Pancreas (tissue), 10 donors: Measurements from ENCODE around the gene STX2. TPM values are rescaled to one million over a fixed set of nuclear protein-coding genes. Genes with fewer than 3 reads are reported as not detected.

ENCODE experiments used
- ATAC-seq, 4 donors: fragments of 200-7000 bp; cut with Tn5 transposase; one replicate each; pipeline versions ENCODE4 v1.8.0 to v1.9.1; 2020; ENCODE audit warnings: mild to moderate bottlenecking in 4 of 4, moderate library complexity in 4 of 4
- DNase-seq, 6 donors: peaks; one replicate each; pipeline ENCODE4 v3.0.0-alpha.2; 2020
- FAIRE-seq: peaks from 2 replicates; lab custom pipeline; 2012; peaks lifted over from hg19 to GRCh38; lab: Jason Lieb, UNC
- H3K27ac ChIP-seq, 4 donors: fragments of 200-600 bp; sonication (generic); 1 replicate in 3 of 4; 2 replicates in 1 of 4; pipeline versions ENCODE4 v1.5.0 to v1.8.0; 2020
- H3K27me3 ChIP-seq, 4 donors: fragments of 200-600 bp; one replicate each; pipeline ENCODE4 v1.8.0; 2021
- H3K36me3 ChIP-seq, 3 donors: fragments of 200-600 bp; sonication (generic) in 1 of 3; one replicate each; pipeline versions ENCODE4 v1.5.0 to v1.8.0; 2020 to 2021
- H3K4me1 ChIP-seq, 3 donors: fragments of 200-600 bp; one replicate each; pipeline ENCODE4 v1.8.0; 2021
- H3K4me3 ChIP-seq, 4 donors: fragments of 200-600 bp; sonication (generic) in 2 of 4; one replicate each; pipeline versions ENCODE4 v1.5.0 to v1.8.0; 2020 to 2021
- H3K9me3 ChIP-seq, 4 donors: fragments of 200-600 bp; one replicate each; pipeline ENCODE4 v1.8.0; 2021
- WGBS, 2 donors: extraction: QIAGEN DNeasy Blood & Tissue Kit; methylation state at CpG; one replicate each; pipeline ENCODE4 v1.1.7; 2013; 5-methylcytosine and 5-hydroxymethylcytosine counted together
- intact Hi-C, 3 donors: fragments of 100-400 bp; cut with DNase I; formaldehyde crosslinking; loops; one replicate each; pipeline versions ENCODE4 v1.11.1 to v1.14.2; 2022
- polyA plus RNA-seq, 2 donors: library from polyadenylated mRNA; stranded (reverse); fragments of 200-250 nt; gene quantifications; one replicate each; pipeline ENCODE4 v1.2.3, GENCODE V29; 2013
- total RNA-seq, 6 donors: library from RNA; stranded (reverse); fragmentation: NEBNext Ultra II Directional in 4 of 6; extraction: Animal tissue kit (Norgen Biotek cat#: 25700) in 4 of 6; gene quantifications; one replicate each; pipeline versions ENCODE4 v1.2.1 to v1.2.4, GENCODE V29; 2021 to 2023
- TF ChIP-seq, protein P1 (sequence below), 4 donors: fragments of 200-600 bp; sonication (generic) in 3 of 4; IDR thresholded peaks; one replicate each; pipeline versions ENCODE4 v1.5.0 to v1.8.0; 2021; ENCODE audit warnings: antibody characterized with exemption in 4 of 4
- donor health status: healthy with polysubstance abuse.
- donor health status: DM: no; HTN: no; CAD: no; lungs with moderate emphysema.
- donor health status: DM: no; HTN: no; CAD: no.
- donor health status: control.
- donor health status: control.
- donor health status: Bipolar disorder and iron deficiency.
- donor health status: DM: yes; HTN: yes; CAD: no.
- donor health status: DM: no; HTN: no; CAD: no.
- donor health status: DM: no; HTN: no; CAD: no.
- donor health status: DM: yes; HTN: yes; CAD: no.

The STX2 gene
- total and polyA plus RNA-seq, 8 donors, result 4.8 to 16.8 (median 6.9) TPM

DNA sequence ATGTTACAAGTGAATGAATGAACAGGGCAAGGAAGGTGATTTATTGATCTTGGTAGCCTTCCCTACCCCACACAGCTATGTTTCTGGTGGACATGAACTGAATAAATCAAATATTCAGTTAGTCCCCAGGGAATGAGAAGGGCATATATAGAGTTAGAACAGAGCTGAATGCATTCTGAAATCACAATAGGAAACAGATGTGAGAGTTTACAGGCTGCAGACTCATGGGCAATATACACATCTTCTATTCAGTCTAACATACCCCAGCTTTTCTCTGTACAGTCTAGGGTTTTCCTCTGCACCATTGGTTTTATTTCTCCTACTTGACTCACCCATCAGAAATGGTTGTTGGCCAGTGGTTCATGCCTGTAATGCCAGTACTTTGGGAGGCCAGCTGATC lies 7.3 kb upstream of the STX2 start:
- DNase-seq (no peak), FAIRE-seq (no peak), ATAC-seq (no peak)
- intact Hi-C loops, result no loop called here
- no peaks in the 10 kb centered on the region for H3K27me3 ChIP-seq
- no peaks in the 10 kb centered on the region for H3K36me3 ChIP-seq
- H3K27ac ChIP-seq, result no peak overlapping the region
- TF ChIP-seq, protein P1, sequence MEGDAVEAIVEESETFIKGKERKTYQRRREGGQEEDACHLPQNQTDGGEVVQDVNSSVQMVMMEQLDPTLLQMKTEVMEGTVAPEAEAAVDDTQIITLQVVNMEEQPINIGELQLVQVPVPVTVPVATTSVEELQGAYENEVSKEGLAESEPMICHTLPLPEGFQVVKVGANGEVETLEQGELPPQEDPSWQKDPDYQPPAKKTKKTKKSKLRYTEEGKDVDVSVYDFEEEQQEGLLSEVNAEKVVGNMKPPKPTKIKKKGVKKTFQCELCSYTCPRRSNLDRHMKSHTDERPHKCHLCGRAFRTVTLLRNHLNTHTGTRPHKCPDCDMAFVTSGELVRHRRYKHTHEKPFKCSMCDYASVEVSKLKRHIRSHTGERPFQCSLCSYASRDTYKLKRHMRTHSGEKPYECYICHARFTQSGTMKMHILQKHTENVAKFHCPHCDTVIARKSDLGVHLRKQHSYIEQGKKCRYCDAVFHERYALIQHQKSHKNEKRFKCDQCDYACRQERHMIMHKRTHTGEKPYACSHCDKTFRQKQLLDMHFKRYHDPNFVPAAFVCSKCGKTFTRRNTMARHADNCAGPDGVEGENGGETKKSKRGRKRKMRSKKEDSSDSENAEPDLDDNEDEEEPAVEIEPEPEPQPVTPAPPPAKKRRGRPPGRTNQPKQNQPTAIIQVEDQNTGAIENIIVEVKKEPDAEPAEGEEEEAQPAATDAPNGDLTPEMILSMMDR (IDR thresholded peaks at IDR 0.05), result no peak
- no peaks in the 10 kb centered on the region for H3K4me1 ChIP-seq
- H3K4me3 ChIP-seq, result no peak overlapping the region
- H3K9me3 ChIP-seq, result no peaks in the 10 kb centered on the region

DNA sequence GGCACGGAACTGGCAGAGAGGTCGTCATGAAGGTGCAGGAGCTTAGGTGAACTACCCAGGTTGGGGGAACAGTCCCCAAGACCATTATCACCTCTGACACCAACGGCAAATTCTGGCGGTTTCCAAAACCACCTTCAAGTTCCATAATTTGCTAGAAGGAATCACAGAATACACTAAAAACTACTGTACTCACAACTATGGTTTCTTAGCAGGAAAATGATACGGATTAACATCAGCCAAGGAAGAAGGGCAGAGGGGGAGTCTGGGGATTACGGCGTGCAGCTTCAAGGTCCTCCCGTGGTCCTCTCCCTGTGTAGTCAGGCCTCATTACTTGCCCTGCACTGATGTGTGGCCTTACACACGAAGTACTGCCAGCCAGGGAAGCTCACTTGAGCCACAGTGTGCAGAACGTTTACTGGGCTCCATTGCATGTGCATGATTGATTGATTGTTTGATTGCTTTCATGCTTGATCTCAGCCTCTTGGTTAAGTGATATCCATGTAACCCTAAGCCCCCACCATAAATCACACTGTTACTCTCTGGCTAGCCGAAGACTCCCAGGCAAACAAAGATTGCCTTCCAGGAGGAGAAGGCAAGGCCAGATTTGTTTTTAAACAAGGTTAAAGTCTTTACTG lies 837 bp upstream of the STX2 start:
- Histone ChIP-seq H3K36me3 (no peaks in the 10 kb centered on the region), H3K4me3 (peak overlapping the region in 2 of 4 donors; percentile 66 to 86), H3K4me1 (peaks cover 0 to 4% (median 0%) of the 10 kb centered on the region in 3 donors), H3K9me3 (no peaks in the 10 kb centered on the region), H3K27me3 (no peaks in the 10 kb centered on the region), H3K27ac (no peak overlapping the region)
- 42 to 47% methylated on average over 11 of the region's 11 CpGs for WGBS, 2 donors
- DNase-seq, result no peak
- no peak for ATAC-seq
- TF ChIP-seq, protein P1 (IDR thresholded peaks at IDR 0.05), result no peak
- FAIRE-seq, result no peak
- intact Hi-C loops, result no loop called here

DNA sequence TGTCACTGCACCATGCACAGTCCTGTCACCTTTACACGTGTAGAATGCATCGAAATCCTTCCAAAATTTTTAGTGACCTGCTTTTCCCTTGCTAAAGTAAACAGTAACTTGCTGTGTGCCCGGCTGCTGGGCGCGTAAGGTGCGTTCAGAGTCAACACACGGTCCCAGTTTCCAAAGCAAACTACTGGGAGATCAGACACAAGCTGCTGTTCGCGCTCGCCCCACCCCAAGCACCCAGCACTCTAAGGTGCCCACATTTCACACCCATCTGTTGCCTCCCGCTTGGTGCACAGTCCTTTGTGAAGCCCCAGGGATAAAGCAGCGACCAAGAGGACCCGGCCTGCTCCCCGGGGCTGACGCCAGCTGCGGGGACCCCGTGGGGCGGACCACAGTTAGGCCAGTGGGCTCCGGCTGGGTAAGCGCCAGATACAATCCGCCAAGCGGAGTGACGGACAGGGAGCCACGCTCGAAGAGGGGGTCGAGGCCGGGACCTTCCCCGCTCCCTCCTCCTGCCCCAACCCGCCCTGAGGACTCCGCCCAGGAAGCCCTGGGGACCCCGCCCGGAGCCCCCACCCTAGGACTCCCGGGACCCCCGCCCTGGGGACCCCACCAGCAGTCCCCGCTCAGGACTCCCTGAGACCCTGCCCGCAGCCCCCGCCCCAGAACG lies 633 bp downstream of the STX2 start:
- Histone ChIP-seq H3K27me3 (no peaks in the 10 kb centered on the region), H3K4me3 (peak overlapping the region; percentile 53 to 86 (median 68)), H3K4me1 (peaks cover 0 to 4% (median 0%) of the 10 kb centered on the region in 3 donors), H3K9me3 (no peaks in the 10 kb centered on the region), H3K36me3 (no peaks in the 10 kb centered on the region), H3K27ac (peak overlapping the region; percentile 59 to 69 (median 62))
- ATAC-seq (peak; percentile 56 to 68 (median 60)), DNase-seq (peak in 4 of 6 donors; percentile 28 to 66 (median 56)), FAIRE-seq (no peak)
- intact Hi-C loops, result no loop called here
- WGBS, 2 donors, result 0 to 1% methylated on average over 36 to 38 of the region's 38 CpGs
- TF ChIP-seq, protein P1 (IDR thresholded peaks at IDR 0.05), result no peak

DNA sequence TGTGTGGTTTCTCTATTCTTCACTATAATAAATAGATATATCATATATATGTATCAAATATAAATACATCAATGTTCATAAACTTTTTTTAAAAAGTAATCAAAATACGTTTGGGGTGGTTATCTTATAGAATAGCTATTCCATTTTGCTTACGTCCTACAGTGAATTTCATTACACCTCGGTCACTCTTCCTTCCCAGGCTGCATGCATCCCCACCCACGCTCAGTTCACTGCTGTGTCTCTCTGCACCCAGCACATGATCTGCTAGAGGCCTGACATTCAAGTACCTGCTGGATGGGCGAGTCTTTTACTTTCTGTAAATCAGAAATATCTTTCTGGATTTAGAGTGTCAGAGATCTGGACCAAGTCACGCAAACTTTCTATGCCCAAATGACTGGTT lies 3.6 kb downstream of the STX2 start:
- H3K4me3 ChIP-seq, result no peak overlapping the region
- ATAC-seq, result no peak
- no peaks in the 10 kb centered on the region for H3K36me3 ChIP-seq
- no peak overlapping the region for H3K27ac ChIP-seq
- TF ChIP-seq, protein P1 (IDR thresholded peaks at IDR 0.05), result no peak
- DNase-seq, result no peak
- intact Hi-C loops, result no loop called here
- H3K9me3 ChIP-seq, result no peaks in the 10 kb centered on the region
- no peak for FAIRE-seq
- 80% methylated on average over 6 of the region's 6 CpGs for WGBS, 2 donors
- H3K4me1 ChIP-seq, result peaks cover 0 to 4% (median 0%) of the 10 kb centered on the region in 3 donors
- H3K27me3 ChIP-seq, result no peaks in the 10 kb centered on the region

DNA sequence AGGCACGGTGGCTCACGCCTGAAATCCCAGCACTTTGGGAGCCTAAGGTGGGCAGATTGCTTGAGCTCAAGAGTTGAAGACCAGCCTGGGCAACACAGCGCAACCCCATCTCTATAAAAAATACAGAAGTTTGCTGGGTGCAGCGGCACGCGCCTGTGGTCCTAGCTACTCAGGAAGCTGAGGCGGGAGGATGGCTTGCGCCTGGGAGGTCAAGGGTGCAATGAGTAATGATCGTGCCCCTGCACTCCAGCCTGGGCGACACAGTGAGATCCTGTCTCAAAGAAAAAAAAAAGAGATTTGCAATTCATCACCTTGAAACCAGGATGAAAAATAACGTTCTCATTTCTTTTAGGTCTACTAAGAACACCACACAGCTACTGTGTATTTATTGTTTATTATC lies 4.0 kb downstream of the STX2 start:
- H3K4me3 ChIP-seq, result no peak overlapping the region
- H3K36me3 ChIP-seq, result no peaks in the 10 kb centered on the region
- ATAC-seq (no peak), FAIRE-seq (no peak), DNase-seq (no peak)
- H3K4me1 ChIP-seq, result peaks cover 0 to 4% (median 0%) of the 10 kb centered on the region in 3 donors
- 79 to 82% methylated on average over 11 of the region's 11 CpGs for WGBS, 2 donors
- H3K27me3 ChIP-seq, result no peaks in the 10 kb centered on the region
- intact Hi-C loops, result no loop called here
- no peak overlapping the region for H3K27ac ChIP-seq
- TF ChIP-seq, protein P1 (IDR thresholded peaks at IDR 0.05), result no peak
- H3K9me3 ChIP-seq, result no peaks in the 10 kb centered on the region
